ENCODE measurements around the gene RPS15.
A peak's percentile ranks its signal among the peaks of the same experiment; 100 is the strongest.

The RPS15 gene

DNA sequence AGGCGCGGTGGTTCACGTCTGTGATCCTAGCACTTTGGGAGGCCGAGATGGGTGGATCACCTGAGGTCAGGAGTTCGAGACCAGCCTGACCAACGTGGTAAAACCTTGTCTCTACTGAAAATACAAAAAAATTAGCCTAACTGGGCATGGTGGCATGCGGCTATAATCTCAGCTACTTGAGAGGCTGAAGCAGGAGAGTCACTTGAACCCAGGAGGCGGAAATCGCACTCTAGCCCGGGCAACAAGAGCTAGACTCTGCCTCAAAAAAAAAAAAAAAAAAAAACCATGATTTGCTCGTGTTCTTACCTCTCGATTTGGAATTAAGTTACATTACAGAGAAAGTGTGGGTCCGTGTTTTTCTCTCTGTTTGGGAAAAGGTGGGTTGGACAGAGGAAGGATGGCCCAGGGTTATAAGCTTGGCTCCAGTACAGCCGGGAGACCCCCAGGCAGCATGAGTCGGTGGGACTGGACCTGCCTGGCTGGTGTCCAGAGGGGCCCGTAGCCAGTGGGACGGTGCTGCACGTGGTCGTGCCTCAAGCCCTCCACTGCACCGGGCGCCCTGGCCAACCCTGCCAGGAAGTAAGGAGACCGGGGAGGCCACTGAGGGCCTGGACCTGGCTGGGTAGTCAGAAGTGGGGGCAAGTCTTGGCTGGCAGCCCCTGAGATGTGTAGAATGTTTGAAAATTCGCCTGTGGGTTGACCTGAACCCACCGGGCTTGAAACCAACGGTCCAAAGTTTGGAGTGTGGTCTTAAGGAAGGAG is 3.7 kb downstream of the RPS15 start:
- peaks cover 35 to 43% (median 35%) of the 10 kb centered on the region in 3 donors for H3K36me3 ChIP-seq
- DNase-seq, result no peak
- no peak overlapping the region for H3K4me3 ChIP-seq
- H3K27ac ChIP-seq, result no peak overlapping the region
- TF ChIP-seq, protein P1, sequence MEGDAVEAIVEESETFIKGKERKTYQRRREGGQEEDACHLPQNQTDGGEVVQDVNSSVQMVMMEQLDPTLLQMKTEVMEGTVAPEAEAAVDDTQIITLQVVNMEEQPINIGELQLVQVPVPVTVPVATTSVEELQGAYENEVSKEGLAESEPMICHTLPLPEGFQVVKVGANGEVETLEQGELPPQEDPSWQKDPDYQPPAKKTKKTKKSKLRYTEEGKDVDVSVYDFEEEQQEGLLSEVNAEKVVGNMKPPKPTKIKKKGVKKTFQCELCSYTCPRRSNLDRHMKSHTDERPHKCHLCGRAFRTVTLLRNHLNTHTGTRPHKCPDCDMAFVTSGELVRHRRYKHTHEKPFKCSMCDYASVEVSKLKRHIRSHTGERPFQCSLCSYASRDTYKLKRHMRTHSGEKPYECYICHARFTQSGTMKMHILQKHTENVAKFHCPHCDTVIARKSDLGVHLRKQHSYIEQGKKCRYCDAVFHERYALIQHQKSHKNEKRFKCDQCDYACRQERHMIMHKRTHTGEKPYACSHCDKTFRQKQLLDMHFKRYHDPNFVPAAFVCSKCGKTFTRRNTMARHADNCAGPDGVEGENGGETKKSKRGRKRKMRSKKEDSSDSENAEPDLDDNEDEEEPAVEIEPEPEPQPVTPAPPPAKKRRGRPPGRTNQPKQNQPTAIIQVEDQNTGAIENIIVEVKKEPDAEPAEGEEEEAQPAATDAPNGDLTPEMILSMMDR (IDR thresholded peaks at IDR 0.05), result no peak
- intact Hi-C loops (cut with DNase I; ENCODE audit: low total_unique reads), result no loop called here
- peaks cover 0 to 48% (median 43%) of the 10 kb centered on the region in 4 donors for H3K4me1 ChIP-seq
- peaks cover 10 to 20% of the 10 kb centered on the region in 2 donors for H3K27me3 ChIP-seq
- no peaks in the 10 kb centered on the region for H3K9me3 ChIP-seq

DNA sequence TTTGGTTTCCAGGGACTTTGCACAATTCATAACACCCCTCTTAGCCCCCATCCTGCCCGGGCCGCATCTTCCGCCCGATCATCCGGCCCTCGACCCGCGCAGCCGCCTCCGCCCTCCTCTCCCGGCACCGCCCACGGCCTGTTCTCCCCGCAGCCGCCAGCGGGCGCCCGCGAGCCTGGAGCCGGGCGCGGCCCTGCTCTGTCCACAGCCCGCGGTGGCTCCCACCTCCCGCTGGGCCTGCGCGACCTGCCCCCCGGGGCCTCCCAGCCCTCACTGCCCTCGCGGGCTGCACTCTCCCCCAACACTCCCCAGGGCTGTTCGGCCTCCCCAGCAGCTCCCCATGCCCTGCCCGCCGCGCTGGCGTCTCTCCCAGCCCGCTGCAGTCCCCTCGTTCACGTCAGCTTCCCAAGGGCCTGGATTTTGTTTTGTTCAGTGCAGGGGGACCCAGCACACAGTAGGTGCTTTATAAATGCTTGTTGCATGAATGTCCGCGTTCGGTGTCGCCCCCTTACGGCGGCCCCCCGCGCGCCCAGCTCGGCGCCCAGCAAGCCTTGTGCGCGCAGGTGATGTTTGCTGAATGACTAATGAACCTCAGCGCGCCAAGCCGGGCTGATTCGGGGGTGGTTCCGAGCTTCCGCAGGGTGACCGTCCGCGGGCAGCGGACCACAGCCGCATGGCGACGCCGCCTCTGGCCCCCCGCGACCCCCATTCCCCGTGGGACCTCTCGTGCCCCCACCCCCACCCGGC is 7.2 kb downstream of the RPS15 start:
- peak overlapping the region; percentile 10 to 23 for H3K4me3 ChIP-seq

DNA sequence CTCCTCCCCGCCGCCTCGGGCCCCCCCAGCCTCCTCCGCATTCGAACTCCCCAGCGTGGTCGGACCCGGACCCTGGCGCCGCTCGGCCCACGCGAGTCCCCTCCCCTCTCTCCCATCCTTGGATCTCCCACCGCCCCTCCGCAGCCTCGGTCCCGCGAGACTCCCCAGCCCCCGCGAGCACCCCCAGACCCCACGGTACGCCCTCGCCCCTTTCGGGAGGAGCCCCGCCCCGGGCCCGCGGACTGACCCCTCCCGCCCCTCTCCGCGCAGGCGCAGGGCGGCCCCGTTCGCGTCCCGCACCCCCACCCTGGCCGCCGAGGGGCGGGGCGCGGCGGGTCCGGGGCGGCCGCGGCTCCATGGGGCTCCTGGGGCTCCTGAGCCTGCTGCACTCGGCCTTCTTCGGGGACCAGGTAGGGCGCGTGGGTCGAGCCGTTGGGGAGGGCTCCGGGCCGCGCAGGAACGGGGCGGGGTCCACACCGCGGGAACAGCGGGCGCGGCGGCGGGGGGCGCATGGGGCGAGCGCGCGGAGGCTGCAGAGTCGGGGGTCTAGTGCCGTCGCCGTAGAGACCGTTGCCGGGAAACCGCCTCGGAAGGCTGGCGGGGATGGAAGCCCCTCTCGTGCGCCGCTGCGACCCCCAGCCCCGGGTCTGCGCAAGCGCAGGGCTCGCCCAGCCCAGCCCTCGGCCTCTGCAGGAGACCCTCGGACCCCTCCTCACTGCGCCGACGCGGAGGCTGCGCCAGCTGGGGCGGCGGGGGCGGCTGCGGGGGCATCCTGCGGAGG is 7.9 kb downstream of the RPS15 start:
- Histone ChIP-seq H3K4me3 (peak overlapping the region in 1 of 2 donors; percentile 23), H3K4me1 (peaks cover 0 to 31% (median 26%) of the 10 kb centered on the region in 4 donors), H3K36me3 (peaks cover 18 to 25% (median 19%) of the 10 kb centered on the region in 3 donors), H3K27ac (no peak overlapping the region), H3K27me3 (peaks cover 27 to 60% of the 10 kb centered on the region in 2 donors), H3K9me3 (no peaks in the 10 kb centered on the region)
- DNase-seq, result no peak
- intact Hi-C loops (cut with DNase I; ENCODE audit: low total_unique reads), result no loop called here
- TF ChIP-seq, protein P1 (IDR thresholded peaks at IDR 0.05), result no peak

More for the DNA sequence above, 7.2 kb downstream of the RPS15 start:
- H3K27me3 ChIP-seq, result peaks cover 19 to 52% of the 10 kb centered on the region in 2 donors
- TF ChIP-seq, protein P1 (IDR thresholded peaks at IDR 0.05), result peak; percentile 71 to 94
- no peaks in the 10 kb centered on the region for H3K9me3 ChIP-seq
- H3K27ac ChIP-seq, result no peak overlapping the region
- H3K4me1 ChIP-seq, result peaks cover 0 to 36% (median 31%) of the 10 kb centered on the region in 4 donors
- intact Hi-C loops (cut with DNase I; ENCODE audit: low total_unique reads), result no loop called here
- peak in 1 of 2 donors; percentile 41 for DNase-seq
- H3K36me3 ChIP-seq, result peaks cover 26 to 33% (median 26%) of the 10 kb centered on the region in 3 donors

DNA sequence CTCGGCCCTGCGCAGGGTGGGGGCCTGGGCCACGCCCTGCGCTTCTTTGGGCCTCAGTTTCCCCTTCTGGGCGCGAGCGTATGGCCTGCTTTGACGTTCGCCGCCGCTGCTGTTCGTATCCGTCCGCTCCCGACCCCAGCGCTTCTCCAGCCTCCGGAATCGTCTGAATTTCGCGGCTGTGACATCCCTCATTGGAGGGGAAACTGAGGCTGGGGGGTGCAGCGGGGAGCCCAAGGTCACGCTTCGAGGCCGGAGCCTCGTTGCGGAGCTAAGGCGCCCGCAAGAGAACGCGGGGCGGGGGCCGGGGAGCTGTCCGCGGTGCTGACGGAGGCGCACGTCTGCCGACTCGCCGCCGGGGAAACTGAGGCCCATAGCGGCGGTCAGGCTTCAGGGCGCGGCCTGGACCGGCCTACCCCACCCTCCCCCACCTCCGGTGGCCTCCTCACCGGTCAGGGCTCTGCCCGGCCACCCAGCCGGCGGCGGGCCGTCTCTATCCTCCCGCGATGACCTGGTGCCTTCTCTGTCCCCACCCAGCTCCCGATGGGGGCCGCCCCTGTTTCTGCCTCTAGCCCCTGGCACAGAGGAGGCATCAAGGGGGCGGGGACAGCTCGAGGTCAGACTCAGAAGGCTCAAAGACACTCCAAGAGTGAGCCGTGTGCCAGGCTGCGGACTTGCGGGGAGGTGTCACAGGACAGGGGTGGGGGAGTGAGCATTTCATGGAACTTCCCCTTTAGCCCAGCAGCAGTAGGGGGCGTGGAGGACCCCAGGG is 8.7 kb downstream of the RPS15 start:
- Histone ChIP-seq H3K27me3 (peaks cover 27 to 68% of the 10 kb centered on the region in 2 donors), H3K4me3 (no peak overlapping the region), H3K36me3 (peaks cover 10 to 18% (median 11%) of the 10 kb centered on the region in 3 donors), H3K27ac (no peak overlapping the region), H3K4me1 (peaks cover 0 to 36% (median 27%) of the 10 kb centered on the region in 4 donors), H3K9me3 (no peaks in the 10 kb centered on the region)
- TF ChIP-seq, protein P1 (IDR thresholded peaks at IDR 0.05), result no peak
- intact Hi-C loops (cut with DNase I; ENCODE audit: low total_unique reads), result no loop called here
- DNase-seq, result no peak

DNA sequence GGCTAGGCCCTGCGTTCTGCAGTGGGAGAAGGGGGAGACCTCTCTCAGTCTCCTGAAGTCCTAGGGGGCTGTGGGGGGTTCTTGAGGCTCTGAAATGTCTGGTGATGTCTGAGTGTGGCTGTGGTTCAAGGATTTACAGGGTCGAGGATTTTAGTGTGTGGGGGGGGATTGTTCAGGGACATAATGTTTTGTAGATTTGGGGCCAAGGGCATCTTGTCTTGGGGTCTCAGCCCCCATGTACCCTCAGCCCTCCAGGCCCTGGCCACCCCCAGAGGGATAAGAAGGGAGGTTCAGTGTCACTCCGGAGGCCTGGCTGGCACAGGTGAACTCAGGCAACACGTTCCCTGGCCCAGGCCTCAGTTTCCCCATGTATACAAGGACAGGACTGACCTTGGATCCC is 9.3 kb downstream of the RPS15 start:
- no peak overlapping the region for H3K4me3 ChIP-seq
- no peak overlapping the region for H3K27ac ChIP-seq
- H3K9me3 ChIP-seq, result no peaks in the 10 kb centered on the region
- DNase-seq, result no peak
- H3K36me3 ChIP-seq, result peaks cover 5 to 12% (median 5%) of the 10 kb centered on the region in 3 donors
- H3K4me1 ChIP-seq, result peaks cover 0 to 42% (median 30%) of the 10 kb centered on the region in 4 donors
- peaks cover 27 to 74% of the 10 kb centered on the region in 2 donors for H3K27me3 ChIP-seq
- intact Hi-C loops (cut with DNase I; ENCODE audit: low total_unique reads), result no loop called here
- TF ChIP-seq, protein P1 (IDR thresholded peaks at IDR 0.05), result no peak

All from tibial artery (tissue), 4 donors.